Thymus (tissue), 11 donors: Measurements from ENCODE around the gene SLC26A8. TPM values are rescaled to one million over a fixed set of nuclear protein-coding genes. Genes with fewer than 3 reads are reported as not detected.
"Not testable (repeated sequence)": the region's sequence is repeated elsewhere in the genome, so short reads cannot be mapped to it uniquely, and the experiment has no call there.

Source experiments
- DNase-seq, 9 donors: peaks; one replicate each; pipeline ENCODE4 v3.0.0-alpha.2; 2013; ENCODE audit warnings: low spot score in 9 of 9, low read depth in 6 of 9, missing footprints in 1 of 9
- H3K27ac ChIP-seq, 2 donors: one replicate each; pipeline ENCODE4 v1.5.1; 2013; ENCODE audit warnings: control low read depth in 1 of 2, low read depth in 1 of 2, low read length in 1 of 2, mild to moderate bottlenecking in 1 of 2, moderate library complexity in 1 of 2
- H3K27me3 ChIP-seq, 2 donors: one replicate each; pipeline ENCODE4 v1.5.1; 2013; ENCODE audit warnings: low read length in 1 of 2; ENCODE audit not compliant: control insufficient read depth in 2 of 2, insufficient read depth in 1 of 2
- H3K36me3 ChIP-seq, 2 donors: one replicate each; pipeline ENCODE4 v1.5.1; 2013; ENCODE audit warnings: low read length in 1 of 2, mild to moderate bottlenecking in 1 of 2, moderate library complexity in 1 of 2; ENCODE audit not compliant: control insufficient read depth in 2 of 2, insufficient read depth in 2 of 2
- H3K4me1 ChIP-seq, 2 donors: one replicate each; pipeline ENCODE4 v1.5.1; 2013; ENCODE audit warnings: low read length in 2 of 2; ENCODE audit not compliant: control insufficient read depth in 2 of 2, insufficient read depth in 2 of 2
- H3K4me3 ChIP-seq, 2 donors: one replicate each; pipeline ENCODE4 v1.5.1; 2013; ENCODE audit warnings: low read length in 2 of 2, control low read depth in 1 of 2, mild to moderate bottlenecking in 1 of 2
- H3K9me3 ChIP-seq, 2 donors: one replicate each; pipeline ENCODE4 v1.5.1; 2013; ENCODE audit warnings: low read length in 1 of 2, mild to moderate bottlenecking in 1 of 2; ENCODE audit not compliant: control insufficient read depth in 2 of 2, insufficient read depth in 1 of 2
- WGBS: extraction: QIAGEN DNeasy Blood & Tissue Kit; methylation state at CpG from one replicate; pipeline ENCODE4 v1.1.7; 2013; 5-methylcytosine and 5-hydroxymethylcytosine counted together
- polyA plus RNA-seq: library from polyadenylated mRNA; stranded (reverse); fragments of 200-250 nt; gene quantifications from one replicate; pipeline ENCODE4 v1.2.3, GENCODE V29; 2013
- total RNA-seq: library from RNA; stranded (reverse); fragments of 120-200 nt; gene quantifications from one replicate; pipeline ENCODE4 v1.2.4, GENCODE V29; 2013
- donor health status: healthy.

SLC26A8 gene
- total and polyA plus RNA-seq, 2 donors = 0.09 to 0.11 TPM

DNA sequence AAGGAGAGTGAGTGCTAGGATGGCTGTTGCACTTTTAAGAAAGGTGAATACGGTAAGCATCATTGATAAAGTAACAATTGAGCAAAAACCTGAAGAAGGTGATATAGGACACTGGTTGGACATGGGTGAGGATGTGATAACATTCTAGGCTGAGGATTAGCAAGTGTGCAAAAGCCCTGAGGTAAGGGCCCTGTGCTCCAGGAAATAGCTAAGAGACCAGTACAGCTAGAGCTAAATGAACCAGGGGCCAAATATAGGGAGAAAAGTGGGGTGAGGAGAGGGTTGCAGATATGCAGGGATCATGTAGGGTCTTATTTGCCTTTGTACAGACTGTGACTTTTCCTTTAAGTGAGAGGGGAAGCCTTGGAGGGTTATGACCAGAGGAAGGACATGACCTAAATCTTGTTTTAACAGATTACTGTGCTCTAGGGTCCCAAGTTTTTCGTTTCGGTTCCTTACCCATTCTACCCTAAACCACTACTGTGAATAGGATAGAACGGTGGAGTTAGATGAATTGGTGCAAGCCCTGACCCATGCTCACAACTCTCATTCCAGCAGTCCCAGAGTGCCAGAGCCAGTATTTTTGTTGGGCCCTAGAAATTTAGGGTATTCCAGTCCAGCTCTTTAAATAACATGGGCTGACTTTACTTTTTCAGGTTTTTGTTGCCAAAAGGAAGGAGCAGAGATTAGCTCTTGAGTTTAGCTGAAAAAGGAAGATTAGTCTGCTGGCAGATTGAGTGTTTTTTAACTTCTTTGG, 13.9 kb upstream of the SLC26A8 start:
- H3K27ac ChIP-seq = no peak overlapping the region
- WGBS = 44% methylated on average over 4 of the region's 4 CpGs

DNA sequence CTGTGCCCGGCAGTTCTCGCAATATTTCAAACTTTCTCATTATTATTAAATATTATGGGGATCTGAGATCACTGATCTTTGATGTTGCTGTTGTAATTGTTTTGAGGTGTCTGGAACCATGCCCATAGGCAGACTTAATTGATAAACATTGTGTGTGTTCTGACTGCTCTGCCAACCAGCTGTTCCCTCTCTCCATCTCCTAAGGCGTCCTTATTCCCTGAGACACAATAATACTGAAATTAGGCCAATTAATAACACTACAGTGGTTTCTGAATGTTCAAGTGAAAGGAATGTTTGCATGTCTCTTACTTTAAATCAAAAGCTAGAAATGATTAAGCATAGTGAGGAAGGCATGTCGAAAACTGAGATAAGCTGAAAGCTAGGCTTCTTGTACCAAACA, 10.8 kb upstream of the SLC26A8 start:
- WGBS = 95% methylated on average over 4 of the region's 4 CpGs
- no peak for DNase-seq
- Histone ChIP-seq H3K4me3 (no peak overlapping the region), H3K9me3 (no peaks in the 10 kb centered on the region), H3K27ac (no peak overlapping the region), H3K27me3 (no peaks in the 10 kb centered on the region), H3K4me1 (peaks cover 14 to 23% of the 10 kb centered on the region in 2 donors), H3K36me3 (peaks cover 0 to 4% of the 10 kb centered on the region in 2 donors)

More for the DNA sequence above, 13.9 kb upstream of the SLC26A8 start:
- Histone ChIP-seq H3K27me3 (no peaks in the 10 kb centered on the region), H3K36me3 (peaks cover 0 to 6% of the 10 kb centered on the region in 2 donors), H3K4me1 (peaks cover 9 to 21% of the 10 kb centered on the region in 2 donors), H3K9me3 (no peaks in the 10 kb centered on the region), H3K4me3 (no peak overlapping the region)
- no peak for DNase-seq

DNA sequence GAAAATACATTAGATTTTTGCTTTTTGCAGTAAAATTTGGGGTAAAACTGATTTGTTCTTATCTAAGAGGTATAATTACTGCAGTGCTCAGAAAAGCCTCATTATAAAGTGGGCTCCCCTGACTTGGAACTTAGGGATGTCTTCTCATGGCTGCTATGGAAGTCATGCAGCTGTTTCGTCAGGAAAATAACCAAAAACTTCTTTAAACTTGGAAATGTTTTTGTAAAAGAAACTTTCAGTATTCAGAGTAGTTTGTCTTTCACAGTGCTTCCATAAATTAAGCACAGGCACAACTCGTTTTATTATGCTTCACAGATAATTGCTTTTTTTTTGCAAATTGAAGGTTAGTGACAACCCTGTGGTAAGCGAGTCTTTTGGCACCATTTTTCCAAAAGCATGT, 10.0 kb upstream of the SLC26A8 start:
- H3K4me3 ChIP-seq = no peak overlapping the region
- 87% methylated on average over 3 of the region's 3 CpGs for WGBS

DNA sequence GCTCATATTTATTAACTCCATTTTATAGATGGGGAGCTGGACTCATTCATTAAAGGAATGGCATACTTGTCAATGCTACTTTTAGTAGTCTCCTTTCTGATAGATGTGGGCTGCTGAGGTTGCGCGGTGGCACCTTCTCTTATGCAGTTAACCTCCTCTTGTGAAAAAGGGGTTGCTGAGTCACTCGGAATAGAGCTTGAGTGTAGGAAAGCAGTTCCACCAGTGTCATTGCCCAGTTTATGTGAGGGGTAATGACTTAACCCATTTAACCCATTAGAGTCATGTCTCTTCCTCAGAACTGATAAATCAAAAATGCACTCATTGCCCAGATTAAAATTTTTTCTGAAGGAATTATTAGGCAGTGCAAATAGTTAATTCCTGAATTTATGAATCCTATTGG, 9.5 kb upstream of the SLC26A8 start:
- H3K4me3 ChIP-seq = no peak overlapping the region
- H3K27me3 ChIP-seq = no peaks in the 10 kb centered on the region
- no peak overlapping the region for H3K27ac ChIP-seq
- DNase-seq = peak in 3 of 9 donors; percentile 36 to 60 (median 41)
- no peaks in the 10 kb centered on the region for H3K9me3 ChIP-seq
- 20% methylated on average over 3 of the region's 3 CpGs for WGBS
- peaks cover 0 to 4% of the 10 kb centered on the region in 2 donors for H3K36me3 ChIP-seq
- H3K4me1 ChIP-seq = peaks cover 14 to 23% of the 10 kb centered on the region in 2 donors

More for the DNA sequence above, 10.0 kb upstream of the SLC26A8 start:
- H3K36me3 ChIP-seq = peaks cover 0 to 4% of the 10 kb centered on the region in 2 donors
- no peak overlapping the region for H3K27ac ChIP-seq
- no peaks in the 10 kb centered on the region for H3K9me3 ChIP-seq
- no peak for DNase-seq
- no peaks in the 10 kb centered on the region for H3K27me3 ChIP-seq
- H3K4me1 ChIP-seq = peaks cover 14 to 23% of the 10 kb centered on the region in 2 donors

GRCh38 chr6:36033144-36033543, 8.7 kb upstream of the SLC26A8 start:
- not testable (repeated sequence) for H3K27ac ChIP-seq, H3K27me3 ChIP-seq, H3K36me3 ChIP-seq, DNase-seq, H3K9me3 ChIP-seq, H3K4me3 ChIP-seq
- 99% methylated on average over 10 of the region's 10 CpGs for WGBS
- H3K4me1 ChIP-seq = peaks cover 10 to 19% of the 10 kb centered on the region in 2 donors

DNA sequence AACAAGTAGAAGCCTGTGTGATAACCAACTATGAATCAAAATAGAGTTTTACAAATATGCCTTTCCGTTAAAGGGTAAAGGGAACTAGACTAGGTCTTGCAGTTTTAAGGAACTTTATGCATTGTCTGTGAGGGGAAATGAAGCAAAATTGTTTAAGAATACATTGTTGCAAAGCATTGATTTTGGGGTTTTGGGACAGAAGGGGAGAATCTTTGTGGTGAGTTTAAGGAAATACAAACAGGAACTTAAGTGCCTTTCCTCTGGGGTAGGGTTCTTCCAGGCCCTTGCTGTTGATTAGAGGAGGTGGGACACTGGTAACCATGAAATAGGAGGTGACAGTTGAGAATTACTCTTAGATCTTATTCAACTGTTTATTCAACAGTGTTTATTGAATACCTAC, 7.8 kb upstream of the SLC26A8 start:
- H3K4me1 ChIP-seq = peaks cover 10 to 17% of the 10 kb centered on the region in 2 donors
- H3K27ac ChIP-seq = no peak overlapping the region
- H3K4me3 ChIP-seq = no peak overlapping the region
- H3K36me3 ChIP-seq = peaks cover 0 to under 1% of the 10 kb centered on the region in 2 donors
- H3K9me3 ChIP-seq = no peaks in the 10 kb centered on the region
- DNase-seq = no peak
- 23% methylated on average over 1 of the region's 1 CpG for WGBS
- H3K27me3 ChIP-seq = no peaks in the 10 kb centered on the region

GRCh38 chr6:36029464-36029863, 5.0 kb upstream of the SLC26A8 start:
- Histone ChIP-seq H3K27me3 (peaks cover 0 to 3% of the 10 kb centered on the region in 2 donors), H3K36me3 (no peaks in the 10 kb centered on the region), H3K27ac (peak overlapping the region; percentile 38 to 95), H3K9me3 (no peaks in the 10 kb centered on the region), H3K4me1 (peaks cover 14 to 15% of the 10 kb centered on the region in 2 donors), H3K4me3 (peak overlapping the region; percentile 91 to 98)
- WGBS = 3% methylated on average over 6 of the region's 6 CpGs
- DNase-seq = peak in 1 of 9 donors; percentile 28

DNA sequence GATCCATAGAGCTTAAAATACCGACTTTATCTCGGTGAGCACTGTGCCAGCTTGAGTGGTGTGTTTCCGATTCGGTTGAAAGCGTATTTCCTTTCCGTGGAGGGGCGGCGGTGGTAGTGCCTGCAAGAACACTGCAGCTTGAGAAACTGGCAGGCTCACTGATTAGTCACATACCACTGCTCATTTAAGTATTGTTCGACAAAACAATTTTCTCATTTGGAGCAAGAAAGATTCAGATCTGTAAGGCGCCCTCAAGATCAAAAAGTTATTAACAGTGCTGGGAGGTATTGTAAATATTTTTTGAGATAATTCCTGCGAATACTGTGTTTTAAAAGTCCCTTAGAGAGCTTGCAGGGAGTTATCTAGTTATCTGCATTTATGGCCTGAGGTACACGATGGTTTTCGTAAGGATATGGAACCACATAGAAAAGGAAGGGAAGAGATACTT, 4.5 kb upstream of the SLC26A8 start:
- Histone ChIP-seq H3K4me1 (peaks cover 16 to 19% of the 10 kb centered on the region in 2 donors), H3K4me3 (peak overlapping the region; percentile 91 to 98), H3K9me3 (no peaks in the 10 kb centered on the region), H3K36me3 (no peaks in the 10 kb centered on the region), H3K27ac (peak overlapping the region; percentile 95), H3K27me3 (peaks cover 0 to 6% of the 10 kb centered on the region in 2 donors)
- DNase-seq = peak in 8 of 9 donors; percentile 38 to 89 (median 68)
- under 1% methylated on average over 13 of the region's 13 CpGs for WGBS

- peaks cover 10 to 15% of the 10 kb centered on the region in 2 donors for H3K4me1 ChIP-seq
- DNase-seq = peak in 7 of 9 donors; percentile 23 to 75 (median 48)
These were observed 3.8 kb upstream of the SLC26A8 start for GRCh38 chr6:36028088-36028876.

More at GRCh38 chr6:36028088-36028876, 3.8 kb upstream of the SLC26A8 start:
- Histone ChIP-seq H3K27me3 (peaks cover 0 to 6% of the 10 kb centered on the region in 2 donors), H3K27ac (peak overlapping the region; percentile 95), H3K36me3 (no peaks in the 10 kb centered on the region), H3K4me3 (peak overlapping the region; percentile 91 to 98), H3K9me3 (no peaks in the 10 kb centered on the region)
- WGBS = under 1% methylated on average over 44 of the region's 44 CpGs
